D721Med (cell line): ENCODE data around the gene RRN3.
A peak's percentile ranks its signal among the peaks of the same experiment; 100 is the strongest.
"Not testable (repeated sequence)": the region's sequence is repeated elsewhere in the genome, so short reads cannot be mapped to it uniquely, and the experiment has no call there.

Experiments
- DNase-seq: peaks from one replicate; pipeline ENCODE4 v3.0.0; 2011; ENCODE audit warnings: low spot score; ENCODE audit not compliant: insufficient read length
- FAIRE-seq: peaks from 2 replicates; lab custom pipeline; 2011; peaks lifted over from hg19 to GRCh38; lab: Jason Lieb, UNC
- TF ChIP-seq, protein P1 (sequence below): IDR thresholded peaks from 2 replicates; pipeline ENCODE4 v1.5.1; 2012; ENCODE audit warnings: mild to moderate bottlenecking, control low read depth; ENCODE audit not compliant: insufficient read depth; ENCODE audit errors: missing control alignments

The RRN3 gene, protein sequence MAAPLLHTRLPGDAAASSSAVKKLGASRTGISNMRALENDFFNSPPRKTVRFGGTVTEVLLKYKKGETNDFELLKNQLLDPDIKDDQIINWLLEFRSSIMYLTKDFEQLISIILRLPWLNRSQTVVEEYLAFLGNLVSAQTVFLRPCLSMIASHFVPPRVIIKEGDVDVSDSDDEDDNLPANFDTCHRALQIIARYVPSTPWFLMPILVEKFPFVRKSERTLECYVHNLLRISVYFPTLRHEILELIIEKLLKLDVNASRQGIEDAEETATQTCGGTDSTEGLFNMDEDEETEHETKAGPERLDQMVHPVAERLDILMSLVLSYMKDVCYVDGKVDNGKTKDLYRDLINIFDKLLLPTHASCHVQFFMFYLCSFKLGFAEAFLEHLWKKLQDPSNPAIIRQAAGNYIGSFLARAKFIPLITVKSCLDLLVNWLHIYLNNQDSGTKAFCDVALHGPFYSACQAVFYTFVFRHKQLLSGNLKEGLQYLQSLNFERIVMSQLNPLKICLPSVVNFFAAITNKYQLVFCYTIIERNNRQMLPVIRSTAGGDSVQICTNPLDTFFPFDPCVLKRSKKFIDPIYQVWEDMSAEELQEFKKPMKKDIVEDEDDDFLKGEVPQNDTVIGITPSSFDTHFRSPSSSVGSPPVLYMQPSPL

DNA sequence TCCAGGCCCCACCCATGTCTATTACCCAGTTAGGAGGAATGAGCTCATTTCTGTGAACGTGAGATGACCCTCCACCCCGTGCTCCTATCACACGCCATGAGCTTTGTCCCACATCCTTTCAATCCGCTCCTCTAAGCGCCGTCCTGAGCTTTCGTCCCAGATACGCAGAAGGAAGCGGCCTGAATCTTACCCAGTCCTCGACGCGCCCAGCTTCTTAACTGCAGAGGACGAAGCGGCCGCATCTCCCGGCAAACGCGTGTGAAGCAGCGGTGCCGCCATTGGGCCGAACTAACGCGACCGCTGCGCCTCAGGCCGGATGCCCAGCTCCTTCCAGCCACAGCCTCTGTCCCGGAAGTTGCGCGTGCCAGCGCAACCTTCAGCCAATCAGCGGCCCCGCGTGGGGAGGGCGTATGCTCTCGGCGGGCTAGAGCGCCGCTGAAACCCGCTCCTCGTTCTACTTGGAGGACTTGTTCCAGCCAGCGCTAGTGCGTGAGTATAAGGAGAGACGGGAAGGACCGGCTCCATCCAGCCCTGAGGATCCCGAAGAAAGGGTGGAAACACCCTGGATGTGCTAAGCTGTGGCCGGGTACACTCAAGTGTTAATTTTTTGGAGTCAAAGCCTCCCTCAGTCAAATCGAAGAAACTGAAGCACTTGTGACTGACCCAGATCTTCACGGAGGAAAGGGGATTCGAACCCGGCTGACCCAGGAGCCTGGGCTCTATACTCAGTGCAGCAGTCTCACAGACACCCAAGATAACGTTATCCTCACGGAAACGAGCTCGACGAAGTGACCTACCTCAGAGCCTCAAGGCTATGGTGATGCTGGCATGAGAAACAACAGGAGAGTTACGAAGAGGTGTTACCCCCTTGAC, at the start of gene RRN3:
RRN3 (minus strand) TSS at position 318 of the 873 bp plus-strand sequence; CDS start at position 279, 39 bp downstream.
- not testable (repeated sequence) for FAIRE-seq
- DNase-seq, result peak; percentile 59

DNA sequence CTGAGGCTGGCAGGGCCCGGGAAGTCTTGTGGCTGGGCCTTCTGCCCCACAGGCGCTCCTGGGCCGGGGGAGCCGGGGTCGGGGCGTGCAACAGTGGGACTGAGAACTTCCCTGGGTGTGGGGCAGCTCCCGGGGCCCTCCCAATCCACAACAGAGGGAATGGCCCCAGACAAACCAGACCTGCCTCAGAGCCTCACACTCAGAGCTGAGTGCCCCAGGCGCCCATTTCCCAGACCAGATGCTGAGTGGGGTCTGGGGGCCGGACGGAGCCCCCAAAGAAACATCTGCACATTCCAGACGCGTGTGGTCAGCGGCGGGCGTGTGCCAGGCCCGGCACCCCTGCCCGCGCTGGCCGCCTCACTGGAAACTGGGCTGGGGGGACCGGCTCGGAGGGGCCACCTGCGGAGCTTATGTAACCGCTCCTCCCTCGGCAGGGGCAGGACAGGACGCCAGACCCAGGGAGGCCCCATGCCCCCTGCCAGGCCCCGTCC, 49.6 kb upstream of the RRN3 start:
- not testable (repeated sequence) for FAIRE-seq, DNase-seq

DNA sequence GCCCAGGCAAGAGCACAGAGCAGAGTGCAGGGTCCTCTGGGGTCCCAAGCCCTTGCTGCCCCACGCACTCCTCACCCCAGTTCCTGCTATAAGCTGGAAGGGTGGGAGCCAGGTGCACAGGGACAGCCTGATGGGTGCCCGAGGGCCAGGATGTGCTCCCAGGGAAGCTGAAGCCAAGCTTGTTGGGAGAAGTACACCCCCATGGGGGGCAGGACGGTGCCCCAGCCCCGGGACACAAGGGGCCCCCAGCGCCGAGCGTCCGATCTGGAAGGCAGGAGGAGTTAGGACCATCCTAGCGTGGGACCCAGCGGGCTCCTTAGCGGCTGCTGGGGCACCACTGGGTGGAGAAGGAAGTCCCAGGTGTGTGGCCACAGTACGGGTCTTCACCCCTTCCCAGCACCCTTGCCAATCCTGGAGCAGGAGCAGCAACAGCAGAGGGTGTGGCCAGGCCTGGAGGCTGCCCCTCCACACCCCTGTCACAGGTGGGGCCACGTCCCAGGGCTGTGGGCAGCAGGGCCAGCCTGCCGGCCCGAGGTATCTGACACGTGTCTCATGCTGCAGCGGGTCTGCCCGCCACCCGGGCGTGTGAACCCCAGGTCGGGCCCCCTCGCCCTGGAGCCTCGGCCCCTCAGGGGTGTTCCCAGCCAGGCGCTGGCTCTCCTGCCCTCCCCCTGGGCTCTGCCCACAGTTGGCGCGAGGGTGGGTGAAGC, 49.0 kb upstream of the RRN3 start:
- not testable (repeated sequence) for FAIRE-seq, DNase-seq

DNA sequence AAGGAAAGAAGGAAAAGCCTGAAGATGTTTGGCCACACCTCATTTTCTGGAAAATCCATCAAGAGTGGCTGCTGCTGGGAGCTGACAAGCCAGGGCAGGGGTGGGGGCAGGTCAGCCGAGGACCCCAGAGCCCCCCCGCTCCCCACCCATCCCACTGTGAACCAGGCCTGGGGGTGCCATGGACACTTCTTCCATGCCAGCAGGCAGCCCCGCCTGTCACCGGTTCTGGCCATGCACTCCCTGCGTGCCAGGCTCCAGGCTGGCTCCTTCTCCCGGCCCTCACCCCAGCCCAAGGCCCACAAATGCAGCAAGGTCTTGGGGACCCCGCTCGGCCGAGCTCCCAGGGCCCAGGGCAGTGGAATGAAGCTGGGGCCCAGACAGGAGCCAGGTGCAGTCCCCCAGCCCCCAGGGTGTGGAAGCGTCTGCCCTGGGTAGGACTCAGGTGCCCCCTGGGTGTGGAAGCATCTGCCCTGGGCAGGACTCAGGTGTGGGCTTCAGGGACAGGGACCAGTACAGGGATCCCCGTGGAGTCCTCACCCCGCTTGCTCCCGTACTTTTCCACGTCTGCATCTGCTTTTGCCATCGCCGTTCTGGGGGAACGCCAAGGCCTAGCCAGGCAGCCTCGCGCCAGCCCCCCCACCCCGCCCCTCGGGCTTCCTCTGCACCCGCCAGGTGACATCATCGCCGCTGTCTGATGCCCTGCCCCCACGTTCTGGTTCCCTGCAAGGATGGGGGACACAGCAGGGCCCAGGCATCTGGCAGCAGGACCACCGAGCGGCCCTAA, 48.2 kb upstream of the RRN3 start:
- DNase-seq, FAIRE-seq: not testable (repeated sequence)

DNA sequence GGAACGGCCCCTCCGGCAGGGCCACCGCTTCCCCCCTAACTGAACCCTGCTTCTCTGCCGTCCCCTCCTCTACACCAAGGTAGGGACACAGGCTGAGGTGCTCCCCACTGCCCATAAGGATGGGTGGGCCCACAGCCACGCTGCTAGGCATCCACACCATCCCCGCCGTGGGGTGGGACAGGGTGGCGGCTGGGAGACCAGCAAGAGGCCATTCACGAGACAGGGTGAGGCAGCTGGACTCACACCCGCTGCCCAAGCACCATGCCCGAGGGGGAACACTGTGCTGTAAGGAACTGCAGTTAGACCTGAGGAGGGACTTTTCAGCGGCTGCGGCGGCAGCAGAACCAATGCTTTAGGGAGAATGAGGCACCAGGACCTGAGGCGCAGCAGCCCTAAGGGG, 47.5 kb upstream of the RRN3 start:
- TF ChIP-seq, protein P1, sequence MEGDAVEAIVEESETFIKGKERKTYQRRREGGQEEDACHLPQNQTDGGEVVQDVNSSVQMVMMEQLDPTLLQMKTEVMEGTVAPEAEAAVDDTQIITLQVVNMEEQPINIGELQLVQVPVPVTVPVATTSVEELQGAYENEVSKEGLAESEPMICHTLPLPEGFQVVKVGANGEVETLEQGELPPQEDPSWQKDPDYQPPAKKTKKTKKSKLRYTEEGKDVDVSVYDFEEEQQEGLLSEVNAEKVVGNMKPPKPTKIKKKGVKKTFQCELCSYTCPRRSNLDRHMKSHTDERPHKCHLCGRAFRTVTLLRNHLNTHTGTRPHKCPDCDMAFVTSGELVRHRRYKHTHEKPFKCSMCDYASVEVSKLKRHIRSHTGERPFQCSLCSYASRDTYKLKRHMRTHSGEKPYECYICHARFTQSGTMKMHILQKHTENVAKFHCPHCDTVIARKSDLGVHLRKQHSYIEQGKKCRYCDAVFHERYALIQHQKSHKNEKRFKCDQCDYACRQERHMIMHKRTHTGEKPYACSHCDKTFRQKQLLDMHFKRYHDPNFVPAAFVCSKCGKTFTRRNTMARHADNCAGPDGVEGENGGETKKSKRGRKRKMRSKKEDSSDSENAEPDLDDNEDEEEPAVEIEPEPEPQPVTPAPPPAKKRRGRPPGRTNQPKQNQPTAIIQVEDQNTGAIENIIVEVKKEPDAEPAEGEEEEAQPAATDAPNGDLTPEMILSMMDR, result no peak
- DNase-seq (no peak), FAIRE-seq (no peak)

DNA sequence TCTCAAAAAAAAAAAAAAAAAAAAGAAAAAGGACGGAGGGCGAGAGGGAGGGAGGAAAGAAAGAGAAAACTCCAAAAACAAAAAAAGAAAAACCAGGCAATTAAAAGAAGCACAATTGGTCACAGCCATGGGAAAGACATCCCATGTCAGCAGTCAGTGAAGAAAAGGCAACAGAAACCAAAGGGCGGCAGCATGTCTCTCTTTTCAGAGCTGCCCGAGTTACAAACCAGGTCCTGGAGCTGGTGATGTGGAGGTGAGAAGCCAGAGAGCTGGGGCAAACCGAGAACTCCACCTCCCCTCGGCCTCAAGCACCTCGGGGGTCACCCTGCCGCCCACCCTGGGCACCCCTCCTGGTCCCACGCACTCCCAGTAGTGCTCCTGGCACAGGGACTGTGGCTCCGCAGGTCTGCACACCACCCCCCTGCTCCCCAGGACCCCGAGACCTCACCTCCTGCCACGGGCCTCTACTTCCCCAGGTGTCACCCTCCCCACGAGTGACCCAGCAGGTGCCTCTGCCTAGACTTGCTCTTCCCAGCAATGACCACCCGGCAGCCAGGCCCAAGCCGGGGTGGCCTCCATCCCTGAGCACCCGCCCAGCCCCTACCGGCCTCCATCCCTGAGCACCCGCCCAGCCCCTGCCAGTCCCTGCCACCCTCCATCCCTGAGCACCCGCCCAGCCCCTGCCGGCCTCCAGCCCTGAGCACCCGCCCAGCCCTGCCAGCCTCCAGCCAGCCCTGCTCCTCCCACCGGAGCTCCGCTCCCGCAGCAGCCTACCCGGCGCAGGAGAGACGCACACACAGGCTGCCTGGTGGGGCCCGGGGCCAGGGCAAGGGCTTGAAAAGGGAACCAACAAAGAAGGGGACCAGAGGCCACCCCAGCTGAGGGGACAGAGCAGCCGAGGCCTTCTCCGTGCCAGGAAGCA, 46.6 kb upstream of the RRN3 start:
- not testable (repeated sequence) for FAIRE-seq, DNase-seq

DNA sequence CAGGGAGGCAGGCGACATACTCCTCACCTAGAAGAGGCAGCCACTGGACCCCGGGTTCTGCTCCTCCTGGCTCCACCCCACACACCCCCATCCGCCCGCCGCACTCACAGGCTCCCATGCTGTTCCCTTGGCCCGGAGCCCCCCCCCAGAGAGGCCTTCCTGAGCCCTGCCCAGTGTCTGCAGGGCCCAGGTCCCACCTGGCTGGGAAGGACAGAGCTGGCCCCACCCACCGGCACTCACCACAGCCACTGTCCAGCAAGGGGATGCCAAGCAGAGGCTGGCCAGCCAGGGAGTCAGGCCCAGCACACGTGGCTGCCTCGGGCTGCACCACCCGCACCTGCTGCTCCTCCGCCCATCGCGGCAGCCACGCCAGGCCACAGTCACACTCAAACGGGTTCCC, 43.4 kb upstream of the RRN3 start:
- not testable (repeated sequence) for FAIRE-seq

DNA sequence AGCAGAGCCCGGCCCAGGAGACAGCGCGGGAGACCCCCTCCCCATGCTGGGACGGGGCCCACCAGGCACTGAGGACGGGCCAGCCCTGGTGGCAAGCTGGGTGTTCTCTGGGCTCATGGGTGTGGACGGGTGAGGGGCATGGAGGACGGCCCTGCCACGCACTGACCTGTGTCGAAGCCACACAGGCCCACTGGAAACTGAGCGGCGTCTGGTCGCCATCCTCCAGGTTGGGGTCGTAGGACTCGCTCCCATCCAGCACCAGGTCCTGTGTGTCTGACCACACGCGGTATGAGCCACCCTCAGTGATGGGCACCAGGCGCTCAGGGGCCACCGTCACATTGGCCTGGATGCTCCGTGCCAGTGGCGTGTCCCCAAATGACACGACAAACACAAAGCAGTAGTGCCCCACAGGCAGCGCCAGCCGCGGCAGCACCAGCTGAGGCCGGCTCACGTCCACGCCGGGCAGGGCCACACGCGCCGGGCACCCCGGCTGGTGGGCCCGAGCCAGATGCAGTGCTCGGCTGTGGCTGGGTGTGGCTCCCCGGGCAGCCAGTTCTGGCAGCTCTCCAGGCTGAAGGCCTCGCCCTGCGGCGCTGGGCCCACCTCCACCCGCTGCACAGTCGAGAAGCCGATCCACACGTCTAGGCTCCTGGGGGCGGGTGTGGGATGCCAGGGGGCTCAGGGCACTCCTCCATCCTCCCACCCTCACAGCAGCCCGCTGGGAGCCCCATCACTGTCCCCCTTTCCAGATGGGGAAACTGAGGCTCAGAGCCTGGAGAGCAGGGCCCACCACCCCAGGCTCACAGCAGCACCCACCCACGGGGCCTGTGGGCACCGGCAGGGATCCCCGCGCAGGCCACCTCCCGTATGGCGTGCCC, 41.6 kb upstream of the RRN3 start:
- not testable (repeated sequence) for FAIRE-seq, DNase-seq

More for the DNA sequence above, 43.4 kb upstream of the RRN3 start:
- DNase-seq, result not testable (repeated sequence)

DNA sequence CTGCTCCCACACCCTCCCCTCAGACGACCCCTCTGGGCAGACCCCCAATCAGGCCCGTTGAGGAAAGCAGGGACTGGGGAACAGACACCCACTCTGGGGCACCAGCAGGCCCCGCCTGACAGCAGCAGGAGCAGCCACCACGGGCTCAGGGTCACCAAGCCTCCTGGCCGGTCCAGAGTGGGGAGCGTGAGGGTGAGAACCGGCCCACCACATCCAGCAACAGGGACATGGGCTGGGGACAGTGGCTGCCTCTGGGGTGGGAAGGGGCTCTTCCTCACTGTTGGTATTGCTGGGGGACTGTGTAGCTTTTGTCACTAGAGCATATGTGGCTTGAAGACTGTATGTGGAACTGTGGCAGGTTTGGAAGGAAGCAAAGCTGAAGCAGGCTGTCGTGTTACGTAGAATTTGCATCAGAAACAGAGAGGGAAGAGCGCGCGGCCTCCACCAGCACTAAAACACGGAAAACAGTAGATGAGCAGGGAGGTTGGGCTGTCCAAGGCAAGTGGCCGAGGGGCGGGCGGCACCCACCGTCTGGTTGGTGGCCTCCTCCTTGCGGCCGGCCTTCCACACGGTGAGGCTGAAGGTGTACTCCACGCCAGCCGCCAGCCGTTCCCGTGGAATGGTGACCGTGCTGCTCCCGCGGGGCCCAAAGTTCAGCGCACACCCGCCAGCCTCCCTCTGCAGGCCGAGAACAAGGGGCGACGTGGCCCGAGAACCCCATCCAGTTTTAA, 40.8 kb upstream of the RRN3 start:
- not testable (repeated sequence) for DNase-seq, FAIRE-seq

DNA sequence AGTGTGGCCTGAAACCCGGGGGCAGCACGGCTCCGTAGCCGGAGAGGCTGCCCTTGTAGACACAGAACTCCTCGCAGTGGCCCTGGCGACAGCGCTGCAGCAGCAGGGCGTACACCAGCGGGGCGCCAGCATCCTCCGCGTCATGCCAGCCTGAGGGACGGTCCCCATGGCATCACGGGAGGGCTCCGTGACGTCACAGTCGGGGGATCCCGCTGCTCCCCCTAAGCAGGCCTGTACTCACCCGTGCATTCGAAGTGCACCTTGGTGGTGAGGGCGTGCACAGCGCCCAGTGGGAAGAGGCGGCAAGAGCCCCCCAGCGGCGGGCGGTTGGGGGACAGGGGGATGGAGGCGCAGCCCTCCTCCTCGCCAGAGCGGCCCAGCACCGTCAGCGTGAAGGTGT, 39.5 kb upstream of the RRN3 start:
- FAIRE-seq, result not testable (repeated sequence)

DNA sequence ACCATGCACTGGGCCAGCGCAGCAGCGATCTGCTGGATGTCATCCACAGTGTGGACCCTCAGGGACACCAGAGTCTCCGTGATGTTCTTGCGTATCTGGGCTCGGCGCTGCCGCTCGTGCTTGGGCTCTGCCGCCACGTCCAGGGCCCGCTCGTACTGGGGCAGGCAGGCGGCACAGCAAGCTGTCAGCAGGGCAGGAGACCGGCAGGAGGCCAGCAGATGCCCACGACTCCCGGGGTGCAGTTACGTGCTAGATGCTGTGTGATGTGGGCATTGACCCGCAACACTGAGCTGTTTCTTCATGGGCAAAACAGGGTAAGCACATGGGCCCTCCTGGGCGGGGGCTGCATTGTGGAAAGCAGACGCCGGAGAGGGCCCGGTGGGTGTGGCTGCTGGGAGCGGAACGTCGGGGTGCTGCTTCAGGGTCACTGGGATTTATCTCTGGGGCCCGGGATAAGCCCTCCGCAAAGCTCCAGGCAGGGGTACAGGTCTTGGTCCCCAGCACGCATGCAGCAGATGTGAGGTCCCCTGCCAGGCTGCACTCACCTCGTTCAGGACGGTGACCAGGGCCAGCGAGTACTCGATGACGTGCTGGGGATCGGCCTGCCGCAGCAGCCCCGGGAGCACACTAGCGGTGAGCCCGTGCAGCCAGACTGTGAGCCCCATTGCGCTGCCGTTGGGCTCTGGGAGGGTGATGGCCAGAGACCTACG, 38.8 kb upstream of the RRN3 start:
- not testable (repeated sequence) for DNase-seq, FAIRE-seq

More for the DNA sequence above, 39.5 kb upstream of the RRN3 start:
- DNase-seq, result not testable (repeated sequence)

DNA sequence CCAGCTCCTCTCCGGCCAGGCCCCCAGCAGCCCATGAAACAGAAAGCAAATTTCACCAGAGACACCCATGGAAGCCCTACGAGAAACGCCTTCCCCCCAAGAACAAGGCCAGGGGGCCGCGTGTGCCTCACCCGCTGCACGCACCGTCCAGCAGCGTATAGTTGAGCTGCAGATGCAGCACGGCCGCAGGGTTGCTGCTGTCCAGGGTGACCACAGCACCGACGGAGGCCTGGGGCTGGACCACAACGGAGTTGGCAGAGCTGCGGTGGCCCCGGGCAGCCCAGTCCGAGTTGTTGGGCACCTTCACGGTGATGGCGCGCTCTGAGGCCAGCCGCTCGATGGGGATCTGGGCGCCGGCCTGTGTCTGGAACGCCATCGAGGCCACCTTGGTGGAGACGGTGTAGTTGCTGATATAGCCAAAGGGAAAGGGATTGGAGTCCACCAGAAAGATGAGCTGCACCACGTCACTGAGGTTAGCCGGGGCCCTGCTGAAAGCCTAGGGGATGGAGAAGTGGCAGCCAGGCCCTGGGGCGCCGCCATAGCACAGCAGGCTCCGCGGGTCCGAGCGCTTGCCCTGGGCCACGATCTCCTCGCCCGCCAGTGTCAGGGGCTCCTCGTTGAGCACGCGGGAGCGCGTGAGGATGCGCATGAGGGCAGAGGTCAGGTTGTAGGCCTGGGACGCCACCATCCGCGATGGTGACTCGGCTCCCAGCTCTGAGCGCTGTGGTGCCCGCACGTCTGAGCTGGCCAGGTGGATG, 37.0 kb upstream of the RRN3 start:
- DNase-seq, FAIRE-seq: not testable (repeated sequence)
